Measurements from ENCODE around the gene MTPN.

The MTPN gene

GRCh38 chr7:135990258-135990657, 13.1 kb upstream of the MTPN start:
- DNase-seq (ENCODE audit: low read depth in 2 of 3, low spot score in 1 of 3) = no peak

- no peak for DNase-seq (ENCODE audit: low read depth in 2 of 3, low spot score in 1 of 3)
Measured at GRCh38 chr7:135981958-135982646, 4.9 kb upstream of the MTPN start.

GRCh38 chr7:135980665-135981180, 3.6 kb upstream of the MTPN start:
- DNase-seq (ENCODE audit: low read depth in 2 of 3, low spot score in 1 of 3) = peak; percentile 21 to 32 (median 30)

GRCh38 chr7:135980012-135980551, 2.9 kb upstream of the MTPN start:
- no peak for DNase-seq (ENCODE audit: low read depth in 2 of 3, low spot score in 1 of 3)

- no peak for DNase-seq (ENCODE audit: low read depth in 2 of 3, low spot score in 1 of 3)
Measured at GRCh38 chr7:135979471-135980011, 2.4 kb upstream of the MTPN start.

- no peak for DNase-seq (ENCODE audit: low read depth in 2 of 3, low spot score in 1 of 3)
Measured at GRCh38 chr7:135978624-135979023, 1.5 kb upstream of the MTPN start.

- no peak for DNase-seq (ENCODE audit: low read depth in 2 of 3, low spot score in 1 of 3)
Measured at GRCh38 chr7:135977742-135978066, 545 bp upstream of the MTPN start.

GRCh38 chr7:135976312-135977006, 700 bp downstream of the MTPN start:
- no peak for DNase-seq (ENCODE audit: low read depth in 2 of 3, low spot score in 1 of 3)

- DNase-seq (ENCODE audit: low read depth in 2 of 3, low spot score in 1 of 3) = no peak
Measured at GRCh38 chr7:135975166-135975565, 2.0 kb downstream of the MTPN start.

GRCh38 chr7:135974667-135975066, 2.5 kb downstream of the MTPN start:
- no peak for DNase-seq (ENCODE audit: low read depth in 2 of 3, low spot score in 1 of 3)

GRCh38 chr7:135971366-135971725, 5.8 kb downstream of the MTPN start:
- DNase-seq (ENCODE audit: low read depth in 2 of 3, low spot score in 1 of 3) = no peak

- no peak for DNase-seq (ENCODE audit: low read depth in 2 of 3, low spot score in 1 of 3)
Measured at GRCh38 chr7:135970682-135971365, 6.3 kb downstream of the MTPN start.

GRCh38 chr7:135970045-135970444, 7.1 kb downstream of the MTPN start:
- DNase-seq (ENCODE audit: low read depth in 2 of 3, low spot score in 1 of 3) = no peak

GRCh38 chr7:135966341-135967043, 10.7 kb downstream of the MTPN start:
- no peak for DNase-seq (ENCODE audit: low read depth in 2 of 3, low spot score in 1 of 3)

- no peak for DNase-seq (ENCODE audit: low read depth in 2 of 3, low spot score in 1 of 3)
Measured at GRCh38 chr7:135965602-135966001, 11.6 kb downstream of the MTPN start.

GRCh38 chr7:135964791-135965190, 12.4 kb downstream of the MTPN start:
- DNase-seq (ENCODE audit: low read depth in 2 of 3, low spot score in 1 of 3) = no peak

GRCh38 chr7:135964274-135964673, 12.9 kb downstream of the MTPN start:
- no peak for DNase-seq (ENCODE audit: low read depth in 2 of 3, low spot score in 1 of 3)

- no peak for DNase-seq (ENCODE audit: low read depth in 2 of 3, low spot score in 1 of 3)
Measured at GRCh38 chr7:135962802-135963201, 14.4 kb downstream of the MTPN start.

GRCh38 chr7:135960709-135961451, 16.3 kb downstream of the MTPN start:
- DNase-seq (ENCODE audit: low read depth in 2 of 3, low spot score in 1 of 3) = no peak

- no peak for DNase-seq (ENCODE audit: low read depth in 2 of 3, low spot score in 1 of 3)
Measured at GRCh38 chr7:135959646-135960363, 17.4 kb downstream of the MTPN start.
